ENCODE results near the gene NLE1.
"Not testable (repeated sequence)": the region's sequence is repeated elsewhere in the genome, so short reads cannot be mapped to it uniquely, and the experiment has no call there.

NLE1 gene

DNA sequence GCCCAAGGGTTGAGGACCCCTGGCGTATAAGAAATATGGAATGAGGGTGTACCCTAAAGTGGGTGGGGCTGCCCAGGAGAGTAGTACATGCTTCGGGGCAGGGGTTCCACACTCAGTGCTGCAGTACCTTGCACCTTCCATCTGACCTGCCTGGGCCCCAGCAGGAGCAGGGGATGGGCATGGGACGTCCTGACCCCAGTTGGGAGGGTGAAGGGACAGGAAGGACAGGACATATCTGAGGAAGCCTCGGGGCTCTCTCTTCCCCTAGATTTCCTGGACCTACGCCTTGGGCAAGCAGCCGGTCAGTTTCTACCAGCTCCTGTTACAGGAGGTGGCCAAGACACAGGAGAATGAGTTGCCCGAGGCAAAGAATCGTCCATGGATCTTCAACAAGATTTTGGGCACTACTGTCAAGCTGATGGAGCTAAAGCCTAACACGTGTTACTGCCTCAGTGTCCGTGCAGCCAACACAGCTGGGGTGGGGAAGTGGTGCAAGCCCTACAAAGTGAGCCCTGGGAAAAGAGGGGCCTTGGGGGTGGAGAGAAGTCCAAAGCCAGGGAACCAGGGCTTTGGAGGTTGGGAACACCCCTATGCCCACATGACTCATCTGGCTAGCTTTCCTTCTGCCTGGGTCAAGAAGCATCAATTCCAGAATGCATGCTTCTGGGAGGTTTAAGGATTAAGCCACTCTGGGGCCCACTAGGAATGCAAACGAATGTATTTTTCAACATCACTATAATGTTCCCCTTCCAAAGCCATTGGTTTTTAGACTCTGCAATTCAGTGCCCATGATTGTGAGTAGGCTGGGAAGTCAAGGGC, 12.7 kb downstream of the NLE1 start:
- no peak for DNase-seq
- no peak for TF ChIP-seq POLR2A (IDR thresholded peaks at IDR 0.05; ENCODE audit: low read length)
- TF ChIP-seq GATA1 (IDR thresholded peaks at IDR 0.05; ENCODE audit: low read depth, low read length), result no peak

DNA sequence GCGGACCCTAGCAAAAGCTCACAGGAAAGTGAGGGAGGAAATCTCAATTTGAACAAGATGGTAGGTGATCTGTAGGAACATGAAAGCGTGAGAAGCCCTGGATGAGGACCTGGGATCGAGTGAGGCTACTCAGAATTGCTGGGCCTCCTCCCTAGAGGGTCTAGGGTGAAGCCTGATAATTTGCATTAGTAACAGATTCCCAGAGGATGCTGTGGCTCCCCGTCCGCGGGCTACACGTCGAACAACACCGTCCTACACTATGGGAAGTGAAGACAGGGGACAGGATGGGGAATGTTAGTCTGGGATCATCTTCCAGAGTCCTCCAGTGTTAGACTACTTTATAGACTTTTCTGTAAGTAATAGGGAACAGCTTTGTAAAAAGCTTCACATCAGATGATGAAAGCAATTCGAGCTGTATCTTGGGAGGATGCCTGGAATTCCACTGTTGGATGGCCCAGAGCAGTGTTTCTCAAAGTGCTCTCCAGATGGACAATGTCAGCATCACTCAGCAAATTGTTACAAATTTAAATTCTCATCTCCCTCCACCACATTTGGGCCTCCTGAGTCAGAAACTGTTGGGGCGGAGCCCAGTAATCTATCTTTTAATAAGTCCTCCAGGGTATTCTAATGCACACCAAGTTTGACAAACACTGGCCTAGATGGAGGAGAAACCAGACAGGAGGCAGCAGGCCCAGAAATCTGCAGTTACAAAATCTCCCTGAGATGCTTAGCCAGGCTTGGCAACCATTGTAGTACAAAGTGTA, 14.2 kb downstream of the NLE1 start:
- TF ChIP-seq POLR2A (IDR thresholded peaks at IDR 0.05; ENCODE audit: low read length) (no peak), GATA1 (IDR thresholded peaks at IDR 0.05; ENCODE audit: low read depth, low read length) (no peak)
- DNase-seq, result no peak

DNA sequence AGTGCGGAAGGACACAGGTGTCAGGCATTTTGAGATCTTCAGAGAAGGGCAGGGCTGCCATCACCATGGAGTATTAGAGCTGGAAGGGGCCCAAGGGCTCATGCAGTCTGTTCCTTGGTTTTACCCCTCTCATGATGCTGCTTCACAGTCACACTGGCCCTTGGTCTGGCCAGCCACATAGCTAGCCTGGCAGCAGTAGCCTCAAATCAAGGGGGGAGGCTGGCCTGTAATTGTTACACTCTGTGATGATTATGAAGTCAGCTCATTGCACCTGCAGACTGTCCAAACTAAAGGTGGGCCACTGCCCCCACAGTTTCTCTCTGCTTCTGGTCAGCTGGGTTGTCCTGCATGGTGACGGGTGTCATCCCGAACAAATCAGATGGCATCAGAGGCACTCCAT, 20.8 kb downstream of the NLE1 start, which contains the start of gene FNDC8:
Gene FNDC8, plus strand, starts transcription at position 301 of the 400 bp plus-strand sequence. Its CDS starts 79 bp downstream, at position 380.
- no peak for TF ChIP-seq POLR2A (IDR thresholded peaks at IDR 0.05; ENCODE audit: low read length)
- TF ChIP-seq GATA1 (IDR thresholded peaks at IDR 0.05; ENCODE audit: low read depth, low read length), result no peak
- no peak for DNase-seq

DNA sequence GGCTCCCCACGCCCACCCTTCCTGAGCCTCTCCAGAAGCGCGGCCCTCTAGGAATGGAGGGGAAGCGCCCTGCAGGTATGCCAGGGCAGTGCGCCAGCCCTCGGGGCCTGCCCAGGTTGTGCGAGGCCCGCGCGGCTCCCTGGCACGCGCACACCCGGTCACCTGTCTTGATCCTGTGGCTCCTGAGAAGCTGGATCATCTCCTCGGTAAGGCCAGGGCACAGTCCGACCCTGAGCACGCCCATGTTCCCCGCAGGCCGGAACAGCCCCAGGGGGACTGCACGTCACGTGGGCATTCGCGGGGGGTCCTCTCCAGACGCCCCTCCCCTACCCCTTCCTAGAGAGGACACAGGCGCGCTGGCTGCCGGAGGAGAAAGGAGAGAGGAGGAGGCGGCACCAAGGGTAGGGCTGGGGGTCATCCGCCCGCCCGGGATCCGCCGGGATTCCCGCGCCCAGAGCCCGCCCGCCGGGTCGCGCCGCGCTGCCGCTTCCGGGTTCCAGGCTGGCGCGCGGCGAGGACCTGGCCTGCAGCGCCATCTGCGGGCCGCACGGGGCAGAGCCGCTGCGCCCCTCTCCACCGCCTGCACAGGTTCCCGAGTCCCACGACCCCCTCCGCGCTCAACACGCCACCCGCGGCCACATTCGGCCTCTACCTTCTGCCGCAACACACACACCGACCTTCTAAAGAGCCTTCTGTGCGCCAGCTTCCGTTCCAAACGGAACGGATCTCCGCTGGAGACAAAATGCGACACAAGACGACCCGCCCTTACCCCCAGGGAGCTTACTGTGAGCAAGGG, 22.5 kb downstream of the NLE1 start, which contains the start of gene RAD51D:
Gene RAD51D, minus strand, starts transcription at position 491 of the 796 bp plus-strand sequence. Its CDS starts 247 bp downstream, at position 244.
- peak; percentile 84 to 90 for DNase-seq
- TF ChIP-seq POLR2A (IDR thresholded peaks at IDR 0.05; ENCODE audit: low read length) (peak; percentile 42), GATA1 (IDR thresholded peaks at IDR 0.05; ENCODE audit: low read depth, low read length) (no peak)

DNA sequence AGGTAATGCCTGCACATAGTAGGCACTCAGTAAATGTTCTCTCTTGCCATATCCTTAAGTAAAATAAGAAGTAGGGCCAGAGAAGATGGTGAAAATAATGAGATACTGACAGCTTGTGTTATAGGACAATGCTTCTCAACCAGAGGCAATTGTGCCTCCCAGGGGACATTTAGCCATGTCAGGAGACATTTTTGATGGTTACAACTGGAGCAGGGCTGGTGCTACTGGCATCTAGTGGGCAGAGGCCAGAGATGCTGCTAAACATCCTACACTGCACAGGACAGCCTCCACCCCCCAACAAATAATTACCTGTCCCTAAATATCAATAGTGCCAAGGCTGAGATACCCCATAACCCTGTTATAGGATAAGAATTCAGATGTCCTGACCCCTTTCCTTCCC, 24.1 kb downstream of the NLE1 start:
- TF ChIP-seq POLR2A (IDR thresholded peaks at IDR 0.05; ENCODE audit: low read length), result no peak
- TF ChIP-seq GATA1 (IDR thresholded peaks at IDR 0.05; ENCODE audit: low read depth, low read length), result no peak
- DNase-seq, result peak; percentile 30 to 34

DNA sequence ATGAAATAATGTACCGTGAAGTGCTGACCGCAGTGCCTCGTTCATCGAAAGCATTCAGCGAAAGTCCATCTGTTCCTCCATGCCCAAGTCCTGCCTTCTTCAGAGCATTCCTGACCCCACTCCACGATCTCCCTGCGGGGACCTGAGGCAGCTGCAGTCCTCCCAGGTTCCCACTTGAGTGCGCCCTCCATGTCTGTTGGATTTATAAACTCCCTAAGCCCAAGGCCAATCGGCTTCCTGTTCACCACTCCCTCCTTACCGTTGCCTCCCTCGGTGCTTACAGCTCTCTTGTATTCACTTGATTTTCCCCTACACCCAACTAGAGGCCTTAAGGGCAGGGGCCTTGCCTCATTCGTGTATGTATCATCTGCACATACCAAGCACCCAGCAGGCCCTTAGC, 25.3 kb downstream of the NLE1 start:
- no peak for TF ChIP-seq GATA1 (IDR thresholded peaks at IDR 0.05; ENCODE audit: low read depth, low read length)
- no peak for TF ChIP-seq POLR2A (IDR thresholded peaks at IDR 0.05; ENCODE audit: low read length)
- no peak for DNase-seq

DNA sequence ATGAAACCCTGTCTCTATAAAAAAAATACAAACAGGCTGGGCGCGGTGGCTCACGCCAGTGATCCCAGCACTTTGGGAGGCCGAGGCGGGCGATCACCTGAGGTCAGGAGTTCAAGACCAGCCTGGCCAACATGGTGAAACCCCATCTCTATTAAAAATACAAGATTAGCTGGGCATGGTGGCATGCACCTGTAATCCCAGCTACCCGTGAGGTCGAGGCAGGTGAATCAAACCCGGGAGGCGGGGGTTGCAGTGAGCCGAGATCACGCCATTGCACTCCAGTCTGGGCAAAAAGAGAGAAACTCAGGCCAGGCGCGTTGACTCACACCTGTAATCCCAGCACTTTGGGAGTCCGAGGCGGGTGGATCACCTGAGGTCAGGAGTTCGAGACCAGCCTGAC, 31.3 kb downstream of the NLE1 start:
- DNase-seq, result not testable (repeated sequence)

DNA sequence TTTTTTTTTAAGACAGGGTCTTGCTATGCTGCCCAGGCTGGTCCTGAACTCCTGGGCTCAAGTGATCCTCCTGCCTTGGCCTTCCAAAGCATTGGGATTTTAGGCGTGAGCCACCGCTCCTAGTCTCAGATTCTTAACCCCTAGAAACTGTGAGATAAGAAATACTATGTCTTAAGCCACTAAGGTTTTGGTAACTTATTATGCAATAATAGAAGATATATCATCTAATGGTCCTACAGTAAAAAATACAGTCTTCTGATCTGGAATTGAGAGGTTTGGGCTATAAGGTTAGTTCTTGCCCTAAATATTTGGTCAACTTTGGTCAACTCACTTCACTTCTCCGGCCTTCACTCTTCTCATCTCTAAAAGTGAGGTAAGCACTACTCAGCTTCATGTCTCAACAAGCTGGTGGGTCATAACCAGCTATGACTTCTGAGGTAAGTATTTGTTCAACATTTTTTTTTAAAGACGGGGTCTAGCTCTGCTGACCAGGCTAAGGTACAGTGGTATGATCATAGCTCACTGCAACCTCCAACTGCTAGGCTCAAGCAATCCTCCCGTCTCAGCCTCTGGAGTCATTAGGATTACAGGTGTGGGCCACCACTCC, 37.2 kb downstream of the NLE1 start:
- no peak for DNase-seq
- TF ChIP-seq POLR2A (IDR thresholded peaks at IDR 0.05; ENCODE audit: low read length) (no peak), GATA1 (IDR thresholded peaks at IDR 0.05; ENCODE audit: low read depth, low read length) (no peak)

DNA sequence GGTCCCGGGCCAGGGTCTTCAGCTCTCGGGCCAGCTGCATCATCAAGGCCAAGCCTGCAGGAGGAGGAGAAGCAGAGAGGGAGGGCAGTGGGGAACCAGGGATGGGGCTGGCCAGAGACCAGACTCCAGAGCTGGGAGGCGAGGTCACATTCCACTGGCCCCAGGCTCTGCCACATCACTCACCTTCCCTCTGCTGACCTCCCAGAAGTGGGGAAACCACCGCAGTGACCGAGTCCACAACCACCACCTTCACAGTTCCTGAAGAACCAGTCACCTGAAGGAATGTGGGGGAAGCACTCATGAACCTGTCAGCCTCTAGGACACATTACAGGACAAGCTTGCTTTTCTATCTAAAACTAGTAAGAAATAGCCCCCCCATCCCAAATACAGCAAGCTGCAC, 38.8 kb downstream of the NLE1 start:
- DNase-seq, result no peak
- TF ChIP-seq POLR2A (IDR thresholded peaks at IDR 0.05; ENCODE audit: low read length), result no peak
- TF ChIP-seq GATA1 (IDR thresholded peaks at IDR 0.05; ENCODE audit: low read depth, low read length), result no peak

DNA sequence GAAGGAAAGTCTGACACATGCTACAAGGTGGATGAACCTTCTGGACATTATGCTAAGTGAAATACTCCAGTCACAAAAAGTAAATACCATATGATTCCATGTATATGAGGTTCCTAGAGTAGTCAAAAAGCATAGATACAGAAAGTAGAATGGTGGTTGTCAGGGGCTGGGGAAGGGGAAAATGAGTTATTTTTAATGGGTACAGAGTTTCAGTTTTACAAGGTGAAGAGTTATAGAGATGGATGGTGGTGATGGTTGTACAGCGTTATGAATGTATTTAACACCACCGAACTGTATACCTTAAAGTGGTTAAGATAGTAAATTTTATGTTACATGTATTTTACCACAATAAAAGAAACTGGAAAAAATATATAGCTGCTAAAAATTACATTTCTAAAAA, 40.4 kb downstream of the NLE1 start:
- DNase-seq, result no peak
- TF ChIP-seq GATA1 (IDR thresholded peaks at IDR 0.05; ENCODE audit: low read depth, low read length) (no peak), POLR2A (IDR thresholded peaks at IDR 0.05; ENCODE audit: low read length) (no peak)

DNA sequence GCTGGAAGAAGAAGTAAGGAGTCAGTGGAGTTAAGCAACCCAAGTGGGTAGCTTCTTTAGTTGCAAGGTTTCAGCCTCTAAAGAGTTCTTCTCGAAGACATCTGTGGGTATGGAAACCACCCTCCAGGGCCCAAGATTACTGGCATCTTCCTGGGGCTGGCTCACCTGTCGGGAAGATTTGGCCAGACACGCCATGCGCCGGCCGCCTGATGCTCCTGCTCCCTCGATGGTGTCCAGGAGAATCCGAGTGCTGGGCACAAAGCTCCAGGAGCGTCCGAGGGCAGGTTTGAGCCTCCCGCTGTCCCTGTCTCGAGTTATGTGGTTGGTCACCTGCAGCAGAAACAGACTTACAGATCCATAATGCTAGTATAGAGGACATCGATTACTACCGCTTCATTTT, 41.1 kb downstream of the NLE1 start:
- TF ChIP-seq POLR2A (IDR thresholded peaks at IDR 0.05; ENCODE audit: low read length), result no peak
- TF ChIP-seq GATA1 (IDR thresholded peaks at IDR 0.05; ENCODE audit: low read depth, low read length), result no peak
- no peak for DNase-seq

DNA sequence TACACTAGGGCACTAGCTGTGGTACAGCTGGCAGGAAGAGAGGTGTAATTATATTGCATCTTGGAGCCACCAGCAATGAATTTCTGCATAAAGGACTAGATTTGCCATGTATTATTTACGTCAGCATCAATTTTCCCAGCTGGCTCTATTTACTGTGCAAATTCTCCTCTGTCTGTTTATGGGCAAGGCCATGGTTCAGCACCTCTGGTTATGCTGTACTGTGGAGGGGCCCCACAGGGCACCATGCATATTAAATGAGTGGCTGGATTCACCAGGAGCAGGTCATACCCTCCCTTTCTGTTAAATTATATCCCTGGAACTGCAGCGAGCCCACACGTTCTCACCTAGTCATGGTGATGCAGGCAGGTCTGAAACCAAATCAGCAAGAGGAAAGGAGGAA, 42.2 kb downstream of the NLE1 start:
- DNase-seq, result no peak
- TF ChIP-seq POLR2A (IDR thresholded peaks at IDR 0.05; ENCODE audit: low read length) (no peak), GATA1 (IDR thresholded peaks at IDR 0.05; ENCODE audit: low read depth, low read length) (no peak)

DNA sequence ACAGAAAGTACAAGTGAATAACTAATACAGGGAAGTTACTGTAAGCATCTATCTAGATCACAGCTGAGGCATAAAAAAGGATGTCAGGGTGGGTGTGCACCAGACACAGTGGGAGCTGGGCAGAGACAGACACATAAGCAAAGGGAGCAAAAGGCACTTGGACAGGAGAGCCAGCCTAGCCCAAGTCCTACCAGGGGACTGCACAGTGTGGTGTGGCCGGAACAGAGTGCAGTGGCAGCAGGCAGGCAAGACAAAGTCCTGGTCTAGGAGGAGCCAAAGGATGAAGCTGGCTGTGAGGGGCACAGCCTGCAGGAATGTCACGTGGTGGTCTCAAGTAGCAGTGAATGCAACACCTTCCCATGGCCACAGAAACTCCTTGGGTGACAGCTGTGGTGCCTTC, 44.3 kb downstream of the NLE1 start:
- DNase-seq, result no peak
- no peak for TF ChIP-seq GATA1 (IDR thresholded peaks at IDR 0.05; ENCODE audit: low read depth, low read length)
- no peak for TF ChIP-seq POLR2A (IDR thresholded peaks at IDR 0.05; ENCODE audit: low read length)
